K562 (cell line): ENCODE data around the gene EZH2. TPM values are rescaled to one million over a fixed set of nuclear protein-coding genes. Genes with fewer than 3 reads are reported as not detected.

ENCODE experiments used
- BCL6 ChIP-seq: fragments of 250-450 bp; sonication (Bioruptor Pico); IDR thresholded peaks from 2 replicates; pipeline ENCODE4 v1.4.0; 2020
- BMI1 ChIP-seq: fragments of 150-350 bp; IDR thresholded peaks from 2 replicates; pipeline ENCODE4 v1.6.1; 2014; ENCODE audit warnings: low read length
- CBFA2T3 ChIP-seq: fragments of 450-650 bp; IDR thresholded peaks from 2 replicates; pipeline ENCODE4 v1.6.1; 2017
- CEBPG ChIP-seq, 3 experiments: fragments of 200-800 bp in 1 of 3; sonication (Bioruptor generic) in 1 of 3; sonication (generic) in 1 of 3; formaldehyde crosslinking in 1 of 3; IDR thresholded peaks in 2 of 3; conservative IDR thresholded peaks in 1 of 3; 2 replicates each; pipeline versions ENCODE4 v1.6.1 to v1.8.0; 2016 to 2022; ENCODE audit warnings: missing compliant biosample characterization in 2 of 3, missing genetic modification characterization in 2 of 3, mild to moderate bottlenecking in 1 of 3, missing genetic modification reagents in 1 of 3
- EP300 ChIP-seq: IDR thresholded peaks from 2 replicates; pipeline ENCODE4 v1.6.1; 2012; ENCODE audit warnings: low read length, improper control_type of control experiment
- HMG20B ChIP-seq: fragments of 250-450 bp; sonication (Bioruptor Pico); IDR thresholded peaks from 2 replicates; pipeline ENCODE4 v1.5.0; 2021; ENCODE audit warnings: mild to moderate bottlenecking
- HNRNPL ChIP-seq: fragments of 200-400 bp; formaldehyde crosslinking; IDR thresholded peaks from 2 replicates; pipeline ENCODE4 v1.6.1; 2017; ENCODE audit warnings: low read depth, mild to moderate bottlenecking, low read length
- IRF9 ChIP-seq: fragments of 450-650 bp; IDR thresholded peaks from 2 replicates; pipeline ENCODE4 v1.6.1; 2016; ENCODE audit warnings: missing biosample characterization, missing genetic modification characterization
- JUNB ChIP-seq: fragments of 450-650 bp; formaldehyde crosslinking; conservative IDR thresholded peaks from 2 replicates; pipeline ENCODE4 v1.4.0; 2020; ENCODE audit warnings: mild to moderate bottlenecking
- LEF1 ChIP-seq: fragments of 450-650 bp; IDR thresholded peaks from 2 replicates; pipeline ENCODE4 v1.6.1; 2016; ENCODE audit warnings: mild to moderate bottlenecking
- MCM3 ChIP-seq: fragments of 450-650 bp; IDR thresholded peaks from 2 replicates; pipeline ENCODE4 v1.6.1; 2016
- MNT ChIP-seq, 2 experiments: fragments of 450-650 bp; conservative IDR thresholded peaks; 2 replicates each; pipeline ENCODE4 v1.6.1; 2017; ENCODE audit warnings: mild to moderate bottlenecking in 2 of 2, moderate library complexity in 2 of 2
- NFE2 ChIP-seq: IDR thresholded peaks from 2 replicates; pipeline ENCODE4 v1.6.1; 2014; ENCODE audit warnings: antibody characterized with exemption, low read depth
- RNF219 ChIP-seq: fragments of 250-450 bp; sonication (Bioruptor Pico); IDR thresholded peaks from 2 replicates; pipeline ENCODE4 v1.5.0; 2022; ENCODE audit warnings: mild to moderate bottlenecking
- SMAD4 ChIP-seq: fragments of 250-450 bp; sonication (Bioruptor Pico); conservative IDR thresholded peaks from 2 replicates; pipeline ENCODE4 v1.8.0; 2021; ENCODE audit warnings: inconsistent platforms, mild to moderate bottlenecking, moderate library complexity
- SRSF7 ChIP-seq: fragments of 200-400 bp; formaldehyde crosslinking; optimal IDR thresholded peaks from 2 replicates; pipeline ENCODE3; 2017; ENCODE audit warnings: mild to moderate bottlenecking, low read depth, low read length
- TCF15 ChIP-seq: fragments of 250-450 bp; sonication (Bioruptor Pico); IDR thresholded peaks from 2 replicates; pipeline ENCODE4 v1.8.0; 2022; ENCODE audit warnings: moderate library complexity, mild to moderate bottlenecking, inconsistent platforms
- ZNF431 ChIP-seq: sonication (generic); formaldehyde crosslinking; IDR thresholded peaks from 2 replicates; pipeline ENCODE4 v1.8.0; 2022; ENCODE audit warnings: mild to moderate bottlenecking, missing genetic modification reagents
- ZNF592 ChIP-seq: fragments of 450-650 bp; IDR thresholded peaks from 2 replicates; pipeline ENCODE4 v1.6.1; 2017; ENCODE audit warnings: antibody characterized with exemption, mild to moderate bottlenecking
- polyA plus RNA-seq, 8 experiments: library from polyadenylated mRNA; depleted of rRNA in 4 of 8; stranded (reverse) in 5 of 8; unstranded in 3 of 8; fragments of >200 nt; fragmentation: Nextera tagmentation in 2 of 8; fragmentation: Illumina TruSeq in 1 of 8; extraction: Ambion mirVana in 2 of 8; extraction: Trizol in 1 of 8; gene quantifications; 2 replicates each; pipeline versions ENCODE4 v1.2.1 to v1.2.3, GENCODE V29; 2011 to 2014; ENCODE audit warnings: inconsistent platforms in 1 of 8, missing spikeins in 1 of 8
- total RNA-seq, 7 experiments: library from RNA; depleted of rRNA in 6 of 7; stranded (reverse); fragments of >200 nt in 6 of 7; fragmentation: Illumina TruSeq in 2 of 7; extraction: Trizol in 2 of 7; gene quantifications; 2 replicates each; pipeline versions ENCODE4 v1.2.1 to v1.2.3, GENCODE V29; 2011 to 2021; ENCODE audit warnings: low replicate concordance in 1 of 7

EZH2 gene
- total and polyA plus RNA-seq, 9 of the 15 experiments (the other 6 are each of a cell fraction or from before 2014, with no cell fraction given): 48.7 to 175 (median 98.6) TPM

- TF ChIP-seq MCM3 (no peak), HMG20B (CRISPR knock-in tag) (no peak), LEF1 (peak; percentile 69; the same call in 1 of the 2 replicates), SMAD4 (CRISPR knock-in tag) (peak; percentile 74; the same call in 1 of the 2 replicates), SRSF7 (no peak), CEBPG (CRISPR knock-in tag; IDR thresholded peaks at IDR 0.05) (no peak), CEBPG (tag; conservative IDR thresholded peaks at IDR 0.05 in 1 of 2, IDR thresholded peaks at IDR 0.05 in 1 of 2) (no peak), BCL6 (CRISPR knock-in tag) (no peak), RNF219 (CRISPR knock-in tag) (no peak), ZNF431 (no peak), IRF9 (tag) (no peak), MNT (conservative IDR thresholded peaks at IDR 0.05) (peak; percentile 4 to 60; a peak in 1 of 4 replicates), TCF15 (no peak), NFE2 (no peak), JUNB (CRISPR knock-in tag) (no peak), ZNF592 (no peak), HNRNPL (no peak), CBFA2T3 (peak; percentile 97), BMI1 (no peak), EP300 (peak; percentile 88)
These were observed 36.0 kb downstream of the EZH2 start (continued) for GRCh38 chr7:148847815-148848734.
